Left ventricle myocardium inferior (tissue), 1 donor: ENCODE results near the gene ISOC2. TPM values are rescaled to one million over a fixed set of nuclear protein-coding genes. Genes with fewer than 3 reads are reported as not detected.
"Not testable (repeated sequence)": the region's sequence is repeated elsewhere in the genome, so short reads cannot be mapped to it uniquely, and the experiment has no call there.

Experiments used
- DNase-seq: peaks from one replicate; pipeline ENCODE4 v3.0.0-alpha.2; 2020
- H3K27ac ChIP-seq: fragments of 200-600 bp; replicated peaks from 2 replicates; pipeline ENCODE4 v1.8.0; 2021
- H3K27me3 ChIP-seq: fragments of 200-600 bp; 2 replicates; pipeline ENCODE4 v1.8.0; 2021; ENCODE audit warnings: low read depth
- H3K36me3 ChIP-seq: fragments of 200-600 bp; 2 replicates; pipeline ENCODE4 v1.8.0; 2021
- H3K4me1 ChIP-seq: fragments of 200-600 bp; 2 replicates; pipeline ENCODE4 v1.8.0; 2021
- H3K4me3 ChIP-seq: fragments of 200-600 bp; 2 replicates; pipeline ENCODE4 v1.8.0; 2021; ENCODE audit warnings: mild to moderate bottlenecking, moderate library complexity
- H3K9me3 ChIP-seq: fragments of 200-600 bp; replicated peaks from 2 replicates; pipeline ENCODE4 v1.8.0; 2021
- intact Hi-C: fragments of 100-400 bp; cut with micrococcal nuclease; formaldehyde crosslinking; loops from one replicate; pipeline ENCODE4 v1.11.0; 2022
- total RNA-seq: library from RNA; stranded (reverse); fragmentation: NEBNext Ultra II Directional; extraction: Animal tissue kit (Norgen Biotek cat#: 25700); gene quantifications from one replicate; pipeline ENCODE4 v1.2.1, GENCODE V29; 2021
- TF ChIP-seq, protein P1 (sequence below): fragments of 200-600 bp; IDR thresholded peaks from 2 replicates; pipeline ENCODE4 v1.8.0; 2021; ENCODE audit warnings: antibody characterized with exemption, mild to moderate bottlenecking, borderline replicate concordance
- donor health status: DM: no; HTN: yes; CAD: no; lungs with severe emphysema.

Gene ISOC2
- total RNA-seq, 1 donor from 2014 or later: 52.6 TPM

GRCh38 chr19:55451163-55451964 is 10.1 kb downstream of the ISOC2 start:
- Histone ChIP-seq H3K4me1 (peaks cover 13% of the 10 kb centered on the region), H3K4me3 (peak overlapping the region; percentile 37), H3K9me3 (no peaks in the 10 kb centered on the region), H3K36me3 (no peaks in the 10 kb centered on the region), H3K27ac (no peak overlapping the region), H3K27me3 (peaks cover 47% of the 10 kb centered on the region)
- DNase-seq: no peak
- intact Hi-C loops: no loop called here
- TF ChIP-seq, protein P1, sequence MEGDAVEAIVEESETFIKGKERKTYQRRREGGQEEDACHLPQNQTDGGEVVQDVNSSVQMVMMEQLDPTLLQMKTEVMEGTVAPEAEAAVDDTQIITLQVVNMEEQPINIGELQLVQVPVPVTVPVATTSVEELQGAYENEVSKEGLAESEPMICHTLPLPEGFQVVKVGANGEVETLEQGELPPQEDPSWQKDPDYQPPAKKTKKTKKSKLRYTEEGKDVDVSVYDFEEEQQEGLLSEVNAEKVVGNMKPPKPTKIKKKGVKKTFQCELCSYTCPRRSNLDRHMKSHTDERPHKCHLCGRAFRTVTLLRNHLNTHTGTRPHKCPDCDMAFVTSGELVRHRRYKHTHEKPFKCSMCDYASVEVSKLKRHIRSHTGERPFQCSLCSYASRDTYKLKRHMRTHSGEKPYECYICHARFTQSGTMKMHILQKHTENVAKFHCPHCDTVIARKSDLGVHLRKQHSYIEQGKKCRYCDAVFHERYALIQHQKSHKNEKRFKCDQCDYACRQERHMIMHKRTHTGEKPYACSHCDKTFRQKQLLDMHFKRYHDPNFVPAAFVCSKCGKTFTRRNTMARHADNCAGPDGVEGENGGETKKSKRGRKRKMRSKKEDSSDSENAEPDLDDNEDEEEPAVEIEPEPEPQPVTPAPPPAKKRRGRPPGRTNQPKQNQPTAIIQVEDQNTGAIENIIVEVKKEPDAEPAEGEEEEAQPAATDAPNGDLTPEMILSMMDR: no peak

- peaks cover 65% of the 10 kb centered on the region for H3K27me3 ChIP-seq
Measured at GRCh38 chr19:55449469-55449868, 12.0 kb downstream of the ISOC2 start.

GRCh38 chr19:55448175-55448490 is 13.3 kb downstream of the ISOC2 start:
- intact Hi-C loops, H3K27ac ChIP-seq, H3K4me3 ChIP-seq, DNase-seq, H3K36me3 ChIP-seq, H3K9me3 ChIP-seq: not testable (repeated sequence)
- H3K4me1 ChIP-seq: peaks cover 13% of the 10 kb centered on the region
- peaks cover 74% of the 10 kb centered on the region for H3K27me3 ChIP-seq

More at GRCh38 chr19:55449469-55449868, 12.0 kb downstream of the ISOC2 start:
- H3K36me3 ChIP-seq: no peaks in the 10 kb centered on the region
- H3K9me3 ChIP-seq: no peaks in the 10 kb centered on the region
- no peak overlapping the region for H3K27ac ChIP-seq
- intact Hi-C loops: no loop called here
- H3K4me3 ChIP-seq: no peak overlapping the region
- peaks cover 13% of the 10 kb centered on the region for H3K4me1 ChIP-seq
- TF ChIP-seq, protein P1: no peak
- DNase-seq: no peak

DNA sequence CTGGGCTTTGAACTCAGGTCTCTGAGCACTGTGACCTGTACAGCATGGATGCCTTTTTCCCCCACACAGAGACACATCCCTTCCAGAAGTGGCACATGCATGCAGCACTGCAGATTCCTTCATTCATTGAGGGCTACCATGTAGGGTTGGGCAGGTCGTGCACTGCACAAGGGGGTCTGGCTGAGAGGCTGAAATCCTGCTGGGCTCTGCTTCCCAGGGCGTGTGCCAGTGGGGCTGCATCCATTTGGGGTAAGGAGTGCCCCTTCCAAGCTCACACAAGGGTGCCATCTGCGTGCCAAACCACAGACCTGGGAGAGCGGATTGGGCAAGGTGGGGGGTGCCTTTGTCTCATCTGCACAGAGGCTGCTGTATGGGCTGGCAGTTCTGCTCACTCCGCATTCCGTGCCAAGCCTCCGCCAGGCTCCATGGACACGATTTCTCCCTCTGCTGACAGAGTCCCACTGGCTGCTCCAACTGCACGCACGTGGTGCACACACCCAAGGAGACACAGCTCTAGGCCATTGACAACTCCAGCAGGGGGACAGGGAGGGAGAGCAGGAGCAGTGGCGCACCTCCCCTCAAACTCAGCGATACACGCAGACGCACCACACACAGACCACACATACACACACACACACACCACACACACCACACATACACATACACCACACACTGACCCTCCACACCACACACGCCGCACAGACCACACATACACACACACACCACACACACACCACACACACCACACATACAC is 13.8 kb downstream of the ISOC2 start:
- DNase-seq: no peak
- TF ChIP-seq, protein P1: no peak
- intact Hi-C loops: no loop called here
- Histone ChIP-seq H3K27me3 (peaks cover 74% of the 10 kb centered on the region), H3K9me3 (no peaks in the 10 kb centered on the region), H3K27ac (no peak overlapping the region), H3K36me3 (no peaks in the 10 kb centered on the region), H3K4me3 (no peak overlapping the region), H3K4me1 (peaks cover 13% of the 10 kb centered on the region)

DNA sequence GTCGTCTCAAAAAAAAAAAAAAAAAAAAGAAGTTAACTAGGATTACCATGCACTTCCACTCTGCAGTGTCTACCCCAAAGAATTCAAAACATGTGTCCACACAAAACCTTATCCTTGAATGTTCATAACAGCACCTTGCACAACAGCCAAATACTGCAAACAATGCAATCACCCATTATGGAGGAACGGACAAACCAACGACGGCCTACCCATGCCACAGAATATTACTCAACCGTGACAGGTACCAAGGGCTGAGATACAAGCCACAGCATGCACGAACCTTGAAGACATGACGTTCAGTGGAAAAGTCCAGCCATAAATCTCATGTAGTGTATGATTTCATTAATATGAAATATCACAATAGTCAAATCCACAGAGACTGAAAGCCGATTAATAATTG is 15.4 kb downstream of the ISOC2 start:
- H3K4me1 ChIP-seq: peaks cover 10% of the 10 kb centered on the region
- H3K4me3 ChIP-seq: no peak overlapping the region
- no peak for DNase-seq
- H3K27me3 ChIP-seq: peaks cover 74% of the 10 kb centered on the region
- no peak overlapping the region for H3K27ac ChIP-seq
- no peaks in the 10 kb centered on the region for H3K36me3 ChIP-seq
- TF ChIP-seq, protein P1: no peak
- no peaks in the 10 kb centered on the region for H3K9me3 ChIP-seq
- intact Hi-C loops: no loop called here

- Histone ChIP-seq H3K36me3 (no peaks in the 10 kb centered on the region), H3K4me3 (no peak overlapping the region), H3K9me3 (no peaks in the 10 kb centered on the region), H3K27me3 (peaks cover 83% of the 10 kb centered on the region), H3K4me1 (peaks cover 11% of the 10 kb centered on the region), H3K27ac (no peak overlapping the region)
- intact Hi-C loops: no loop called here
- TF ChIP-seq, protein P1: no peak
- no peak for DNase-seq
Measured at GRCh38 chr19:55444646-55445045, 16.8 kb downstream of the ISOC2 start.
